ENCODE measurements around the gene MAD1L1.
"Not testable (repeated sequence)": the region's sequence is repeated elsewhere in the genome, so short reads cannot be mapped to it uniquely, and the experiment has no call there.

The MAD1L1 gene

GRCh38 chr7:2008101-2008935, 224.4 kb downstream of the MAD1L1 start:
- no peak for DNase-seq

- no peak for DNase-seq
Measured at GRCh38 chr7:2007551-2007950, 225.2 kb downstream of the MAD1L1 start.

GRCh38 chr7:2006921-2007381, 225.8 kb downstream of the MAD1L1 start:
- no peak for DNase-seq

DNA sequence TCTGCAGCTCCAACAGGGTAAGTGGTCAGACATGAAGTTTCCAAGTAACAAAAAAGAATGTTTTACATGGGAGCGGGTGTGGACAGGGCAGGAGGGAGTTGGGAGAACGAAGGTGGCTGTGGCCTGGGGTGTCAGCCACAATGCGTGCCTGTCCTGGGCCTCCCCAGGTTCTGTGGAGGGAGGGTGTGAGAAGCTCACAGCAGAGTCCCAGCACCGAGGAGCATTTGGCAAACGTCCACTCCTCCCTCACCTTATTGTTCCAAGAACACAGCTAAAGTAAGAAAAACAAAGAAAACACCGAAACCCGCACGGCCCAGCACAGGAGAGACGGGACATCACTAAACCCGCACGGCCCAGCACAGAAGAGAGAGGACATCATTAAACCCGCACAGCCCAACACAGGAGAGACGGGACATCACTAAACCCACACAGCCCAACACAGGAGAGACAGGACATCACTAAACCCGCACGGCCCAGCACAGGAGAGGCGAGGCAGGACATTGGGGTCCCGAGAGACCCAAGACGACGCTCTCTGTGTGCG, 226.4 kb downstream of the MAD1L1 start:
- DNase-seq: no peak

DNA sequence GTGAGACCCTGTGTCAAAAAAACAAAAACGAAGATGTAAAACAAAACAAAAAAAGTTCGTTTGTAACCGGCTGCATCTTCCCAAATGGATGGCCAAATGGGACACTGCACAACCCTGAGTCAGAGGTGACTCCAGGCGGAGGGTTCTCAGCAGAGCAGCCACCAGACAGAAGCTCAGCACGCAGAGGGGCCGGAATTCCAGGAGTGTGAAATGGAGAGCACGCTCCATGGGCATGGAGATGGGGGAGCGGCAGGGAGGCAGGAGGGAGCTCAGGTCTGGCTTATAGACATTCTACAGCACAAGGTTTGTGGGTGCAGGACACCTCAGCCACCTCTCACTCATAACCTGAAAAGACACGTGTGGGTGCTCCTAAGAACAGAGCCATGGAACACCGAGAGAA, 227.0 kb downstream of the MAD1L1 start:
- no peak for DNase-seq

GRCh38 chr7:2004841-2005725, 227.7 kb downstream of the MAD1L1 start:
- no peak for DNase-seq

DNA sequence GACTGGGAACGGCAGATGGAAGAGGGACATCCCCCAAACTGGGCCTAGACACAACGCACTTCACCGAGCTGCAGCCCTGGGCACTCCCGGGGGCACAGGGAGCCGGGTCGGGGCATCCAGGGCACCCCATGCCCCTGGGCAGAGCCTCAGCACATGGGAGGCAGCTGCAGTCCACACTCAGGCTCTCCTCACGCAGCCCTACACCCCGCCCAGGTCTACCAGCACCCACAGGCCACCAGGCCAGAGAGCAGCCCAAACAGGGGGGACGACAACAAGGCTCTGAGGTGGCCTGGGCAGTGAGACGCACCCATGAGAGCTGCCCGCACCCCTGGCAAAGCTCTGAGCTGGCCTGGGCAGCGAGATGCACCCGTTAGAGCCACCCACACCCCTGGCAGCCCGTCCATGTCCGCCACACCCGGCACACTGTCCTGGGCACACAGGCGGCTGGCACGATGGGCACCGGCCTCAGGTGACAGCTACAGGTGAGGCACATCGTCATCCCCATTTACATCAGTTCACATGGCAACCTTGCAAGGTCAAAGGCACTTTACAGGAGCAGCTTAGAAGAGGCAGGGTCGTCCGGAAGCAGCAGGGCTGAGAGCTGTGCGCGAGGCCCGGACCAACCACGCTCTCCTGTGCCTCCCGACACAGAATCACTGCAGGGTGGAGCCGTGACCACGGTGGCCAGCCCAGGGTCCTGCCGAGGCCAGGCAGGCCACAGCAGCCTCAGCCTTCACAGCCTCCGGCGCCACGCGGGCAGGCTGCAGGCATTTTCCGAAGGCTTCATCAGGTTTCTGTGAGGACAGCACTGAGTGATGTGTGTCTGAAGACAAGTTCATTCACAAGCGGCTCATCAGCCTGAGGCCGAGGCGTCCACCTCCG, 228.6 kb downstream of the MAD1L1 start:
- DNase-seq: no peak

DNA sequence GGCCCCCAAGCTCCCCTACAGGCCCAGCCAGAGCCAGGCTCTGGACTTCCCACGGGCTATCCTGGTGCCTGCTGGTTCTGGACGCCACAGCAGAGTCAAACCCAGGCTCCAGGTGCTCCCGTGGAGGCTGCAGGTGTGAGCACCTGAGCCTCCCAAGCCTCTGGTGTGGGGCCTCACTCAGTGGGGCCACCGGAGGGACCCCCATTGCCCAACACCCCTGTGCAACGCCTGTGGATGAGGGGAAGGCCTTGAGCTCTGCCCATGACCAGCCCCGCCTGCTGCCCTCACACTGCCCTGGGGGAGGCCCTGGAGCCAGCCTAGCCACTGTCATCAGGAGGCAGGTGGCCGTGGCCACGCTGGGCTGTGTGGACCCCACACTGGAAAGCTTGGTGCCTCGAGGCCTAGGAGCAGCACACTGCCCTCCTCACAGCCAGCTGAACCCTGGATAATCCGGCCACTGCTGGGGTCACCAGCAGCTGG, 229.3 kb downstream of the MAD1L1 start:
- no peak for DNase-seq

GRCh38 chr7:2002561-2003450, 229.9 kb downstream of the MAD1L1 start:
- DNase-seq: no peak

GRCh38 chr7:2001601-2002442, 230.9 kb downstream of the MAD1L1 start:
- no peak for DNase-seq

GRCh38 chr7:2000746-2001321, 231.9 kb downstream of the MAD1L1 start:
- no peak for DNase-seq

DNA sequence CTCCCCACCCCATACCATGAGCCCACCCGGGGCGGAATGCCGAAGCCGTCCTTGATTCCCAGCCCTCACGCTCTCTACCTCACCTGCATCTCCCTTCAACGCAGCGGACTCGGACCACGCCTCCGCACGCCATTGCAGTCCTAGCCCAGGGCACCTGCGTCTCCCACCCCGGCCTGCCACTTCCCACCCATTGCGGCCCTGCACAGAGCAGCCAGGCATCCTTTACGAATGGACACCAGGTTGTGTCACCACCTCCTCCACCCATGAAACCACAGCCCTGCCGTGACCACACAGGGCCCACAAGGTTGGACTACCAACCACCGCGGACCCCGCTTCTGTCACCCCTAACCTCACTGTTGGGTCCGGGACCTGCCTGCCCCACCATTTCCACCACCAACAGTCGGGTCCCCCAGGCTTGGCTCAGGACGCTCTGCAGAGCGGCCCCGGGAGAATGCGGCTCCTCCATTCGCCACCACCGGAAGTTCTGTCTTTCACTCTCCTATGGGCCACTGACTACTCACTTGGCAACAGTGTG, 232.5 kb downstream of the MAD1L1 start:
- DNase-seq: no peak

DNA sequence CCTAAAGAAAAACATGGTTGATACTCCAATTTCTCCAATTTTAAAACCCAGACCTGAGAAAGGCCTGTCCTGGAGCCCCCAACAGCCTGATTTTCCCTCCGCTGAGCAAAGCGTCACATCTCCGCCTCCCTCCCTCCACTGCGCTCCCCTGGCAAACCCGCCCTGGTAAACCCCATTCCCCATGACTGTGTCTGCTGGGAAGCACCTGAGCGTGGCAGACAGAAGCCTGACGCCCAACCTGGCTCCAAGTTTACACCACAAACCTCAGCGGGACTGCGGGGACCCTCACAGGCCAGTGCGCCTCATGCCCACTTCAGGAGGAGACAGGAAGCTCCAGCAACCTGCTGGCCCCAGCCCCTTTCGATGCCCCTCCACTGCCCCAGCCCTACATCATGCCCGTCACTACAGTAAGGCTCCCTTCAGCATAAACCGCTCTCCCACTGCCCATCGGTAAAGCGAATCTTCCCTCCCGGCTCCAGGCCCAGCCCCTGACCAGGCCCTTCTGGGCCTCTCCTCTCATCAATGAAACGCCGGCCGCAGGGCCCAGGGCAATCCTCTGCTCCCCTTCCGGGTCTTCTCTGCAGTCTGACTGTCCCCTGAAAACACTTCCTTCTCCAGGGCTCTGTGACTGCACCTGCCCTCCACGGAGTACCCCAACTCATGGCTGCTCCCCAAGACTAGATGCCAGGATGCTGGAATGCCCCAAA, 233.3 kb downstream of the MAD1L1 start:
- no peak for DNase-seq

DNA sequence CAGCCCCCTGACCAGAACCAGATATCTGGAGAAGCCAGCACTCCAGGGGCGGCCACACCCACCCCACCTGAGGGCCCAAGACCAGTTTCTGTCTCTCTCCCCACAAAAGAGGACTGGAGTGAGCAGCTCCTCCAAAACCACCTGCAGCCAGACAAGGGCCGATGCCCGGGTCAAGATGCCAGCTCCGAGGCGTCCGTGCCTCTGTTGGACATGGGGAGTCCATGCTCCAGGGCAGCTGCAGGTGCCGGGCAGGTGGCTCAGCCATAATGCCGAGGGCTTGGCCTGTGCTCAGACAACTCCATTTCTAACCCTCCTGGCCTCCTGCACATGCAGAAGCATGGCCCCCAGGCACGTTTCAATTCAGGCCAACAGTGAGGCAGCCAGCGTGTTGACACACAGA, 234.6 kb downstream of the MAD1L1 start:
- DNase-seq: no peak

DNA sequence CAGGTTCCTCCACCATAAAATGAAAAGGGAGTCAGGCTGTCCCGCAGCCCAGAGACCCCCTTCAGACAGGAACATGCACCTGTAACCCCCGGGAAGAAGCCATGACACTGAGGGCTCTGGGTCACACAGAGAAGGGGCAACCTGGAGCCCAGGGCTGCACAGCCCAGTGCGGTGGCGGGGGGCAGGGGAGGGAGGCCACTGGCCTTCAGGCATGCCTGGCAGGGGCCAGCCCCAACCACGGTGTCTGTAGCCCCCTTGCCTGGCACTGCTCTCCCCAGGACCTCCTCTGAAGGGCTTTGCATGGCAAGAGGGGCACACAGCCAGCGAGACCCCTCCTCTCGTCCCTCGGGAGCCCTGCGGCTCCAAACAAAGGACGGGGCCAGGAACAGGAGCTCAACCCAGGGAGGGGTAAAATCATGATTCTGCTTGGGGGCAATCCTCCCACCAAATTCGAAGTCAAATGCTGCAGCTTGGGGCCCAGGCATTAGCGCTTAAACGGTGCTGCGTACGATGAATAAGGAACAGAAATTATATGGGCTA, 235.1 kb downstream of the MAD1L1 start:
- no peak for DNase-seq

DNA sequence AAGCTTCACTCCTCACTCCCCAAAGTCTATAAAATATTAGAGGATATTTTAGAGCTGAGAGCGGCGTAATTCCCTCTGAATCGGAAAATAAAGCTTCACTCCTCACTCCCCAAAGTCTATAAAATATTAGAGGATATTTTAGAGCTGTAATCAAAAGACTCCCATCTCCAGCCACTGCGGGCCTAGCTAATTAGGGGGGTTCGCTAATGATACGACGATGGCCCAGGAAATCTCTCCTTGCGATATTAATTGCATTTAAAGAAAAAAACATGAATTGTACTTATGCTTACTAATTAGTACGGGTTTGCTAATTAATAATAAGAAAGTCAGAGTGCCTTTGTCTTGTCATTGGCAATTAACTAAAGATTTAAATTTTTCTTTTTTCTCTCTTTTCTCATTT, 235.9 kb downstream of the MAD1L1 start:
- DNase-seq: no peak

- DNase-seq: not testable (repeated sequence)
Measured at GRCh38 chr7:1995911-1996420, 236.8 kb downstream of the MAD1L1 start.

DNA sequence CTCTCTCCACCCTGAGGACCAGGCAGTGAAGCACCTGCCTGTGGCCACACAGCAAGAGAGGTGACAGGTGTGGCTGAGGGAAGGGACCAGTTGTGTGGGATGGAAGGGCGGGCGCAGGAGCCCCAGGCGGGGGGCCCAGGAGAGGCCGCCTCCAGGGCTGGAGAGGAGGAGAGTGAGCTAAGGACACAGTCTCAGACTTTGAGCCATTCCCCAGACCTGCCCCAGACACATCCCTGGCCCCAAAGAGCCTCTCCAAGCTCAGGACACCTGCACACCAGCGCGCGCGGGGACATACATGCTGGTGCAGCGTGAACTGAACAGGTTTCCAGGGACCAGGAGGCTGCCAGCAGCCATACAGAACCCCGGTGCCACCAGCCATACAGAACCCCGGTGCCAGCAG, 237.3 kb downstream of the MAD1L1 start:
- no peak for DNase-seq
